Activated CD8-positive, alpha-beta memory T cell treated with anti-CD3 and anti-CD28 coated beads for 24 hours (primary cell): ENCODE results near the gene NCK1.

Source experiments
- DNase-seq: peaks from one replicate; pipeline ENCODE4 v3.0.0-alpha.2; 2020

Gene NCK1

GRCh38 chr3:136861890-136862616 is at the start of gene NCK1:
TSS of gene NCK1 (plus strand) at chr3:136862208. CDS start at chr3:136928002, 65,794 bp downstream.
- peak; percentile 98 for DNase-seq

- no peak for DNase-seq
Measured at GRCh38 chr3:136817448-136817847, 44.6 kb upstream of the NCK1 start.

- DNase-seq, result peak; percentile 72
Measured at GRCh38 chr3:136818191-136818768, 43.7 kb upstream of the NCK1 start.

- peak; percentile 74 for DNase-seq
Measured at GRCh38 chr3:136818769-136819391, 43.1 kb upstream of the NCK1 start, which contains the start of gene SLC35G2. TSS of gene SLC35G2 (plus strand) at chr3:136819126. CDS start at chr3:136854461, 35,335 bp downstream.

GRCh38 chr3:136819392-136819730 is 42.6 kb upstream of the NCK1 start:
- no peak for DNase-seq

- DNase-seq, result peak; percentile 69
Measured at GRCh38 chr3:136819731-136820679, 42.0 kb upstream of the NCK1 start.

- no peak for DNase-seq
Measured at GRCh38 chr3:136831461-136831860, 30.5 kb upstream of the NCK1 start.

GRCh38 chr3:136835089-136835812 is 26.8 kb upstream of the NCK1 start:
- DNase-seq, result no peak

- no peak for DNase-seq
Measured at GRCh38 chr3:136835813-136836510, 26.0 kb upstream of the NCK1 start.

- DNase-seq, result no peak
Measured at GRCh38 chr3:136836511-136837156, 25.4 kb upstream of the NCK1 start.

- no peak for DNase-seq
Measured at GRCh38 chr3:136838641-136839555, 23.1 kb upstream of the NCK1 start.

GRCh38 chr3:136839556-136839931 is 22.5 kb upstream of the NCK1 start:
- DNase-seq, result no peak

GRCh38 chr3:136840252-136840651 is 21.8 kb upstream of the NCK1 start:
- no peak for DNase-seq

GRCh38 chr3:136842294-136842693 is 19.7 kb upstream of the NCK1 start:
- DNase-seq, result no peak

- no peak for DNase-seq
Measured at GRCh38 chr3:136844724-136845123, 17.3 kb upstream of the NCK1 start.

GRCh38 chr3:136852180-136852579 is 9.8 kb upstream of the NCK1 start:
- no peak for DNase-seq

GRCh38 chr3:136856665-136857064 is 5.3 kb upstream of the NCK1 start:
- no peak for DNase-seq

- DNase-seq, result no peak
Measured at GRCh38 chr3:136858381-136858780, 3.6 kb upstream of the NCK1 start.

GRCh38 chr3:136860541-136860940 is 1.5 kb upstream of the NCK1 start:
- no peak for DNase-seq
